ENCODE results near the gene JARID2.

JARID2 gene

GRCh38 chr6:15440040-15440439, 194.2 kb downstream of the JARID2 start:
- TF ChIP-seq FOXP2 (optimal IDR thresholded peaks at IDR 0.05; ENCODE audit: borderline replicate concordance, extremely low read depth, extremely low read length, insufficient read depth) (no peak), POLR2AphosphoS5 (IDR thresholded peaks at IDR 0.05; ENCODE audit: low read depth, low read length) (no peak)

GRCh38 chr6:15441215-15441868, 195.5 kb downstream of the JARID2 start:
- TF ChIP-seq TAF1 (IDR thresholded peaks at IDR 0.05; ENCODE audit: borderline replicate concordance, insufficient read depth, low read length) (no peak), SIN3A (IDR thresholded peaks at IDR 0.05; ENCODE audit: borderline replicate concordance, insufficient read depth, low read length) (no peak), POLR2AphosphoS5 (IDR thresholded peaks at IDR 0.05; ENCODE audit: low read depth, low read length) (no peak), REST (IDR thresholded peaks at IDR 0.05; ENCODE audit: insufficient read depth in 1 of 2, low read depth in 2 of 2, low read length in 2 of 2) (no peak), FOXP2 (optimal IDR thresholded peaks at IDR 0.05; ENCODE audit: borderline replicate concordance, extremely low read depth, extremely low read length, insufficient read depth) (no peak)

GRCh38 chr6:15441981-15442380, 196.1 kb downstream of the JARID2 start:
- no peak for TF ChIP-seq SIN3A (IDR thresholded peaks at IDR 0.05; ENCODE audit: borderline replicate concordance, insufficient read depth, low read length)
- TF ChIP-seq FOXP2 (optimal IDR thresholded peaks at IDR 0.05; ENCODE audit: borderline replicate concordance, extremely low read depth, extremely low read length, insufficient read depth): no peak
- no peak for TF ChIP-seq REST (IDR thresholded peaks at IDR 0.05; ENCODE audit: insufficient read depth in 1 of 2, low read depth in 2 of 2, low read length in 2 of 2)

- TF ChIP-seq REST (IDR thresholded peaks at IDR 0.05; ENCODE audit: insufficient read depth in 1 of 2, low read depth in 2 of 2, low read length in 2 of 2): no peak
- TF ChIP-seq FOXP2 (optimal IDR thresholded peaks at IDR 0.05; ENCODE audit: borderline replicate concordance, extremely low read depth, extremely low read length, insufficient read depth): no peak
- no peak for TF ChIP-seq SIN3A (IDR thresholded peaks at IDR 0.05; ENCODE audit: borderline replicate concordance, insufficient read depth, low read length)
- TF ChIP-seq POLR2AphosphoS5 (IDR thresholded peaks at IDR 0.05; ENCODE audit: low read depth, low read length): no peak
- TF ChIP-seq TAF1 (IDR thresholded peaks at IDR 0.05; ENCODE audit: borderline replicate concordance, insufficient read depth, low read length): no peak
Measured at GRCh38 chr6:15442467-15442866, 196.6 kb downstream of the JARID2 start.

- no peak for TF ChIP-seq POLR2AphosphoS5 (IDR thresholded peaks at IDR 0.05; ENCODE audit: low read depth, low read length)
- TF ChIP-seq FOXP2 (optimal IDR thresholded peaks at IDR 0.05; ENCODE audit: borderline replicate concordance, extremely low read depth, extremely low read length, insufficient read depth): no peak
- TF ChIP-seq REST (IDR thresholded peaks at IDR 0.05; ENCODE audit: insufficient read depth in 1 of 2, low read depth in 2 of 2, low read length in 2 of 2): no peak
- TF ChIP-seq TAF1 (IDR thresholded peaks at IDR 0.05; ENCODE audit: borderline replicate concordance, insufficient read depth, low read length): no peak
- no peak for TF ChIP-seq SIN3A (IDR thresholded peaks at IDR 0.05; ENCODE audit: borderline replicate concordance, insufficient read depth, low read length)
Measured at GRCh38 chr6:15443119-15443830, 197.4 kb downstream of the JARID2 start.
